PC-9 (cell line): ENCODE measurements around the gene TBPL1.

Experiments used
- EZH2 ChIP-seq: fragments of 200-600 bp; sonication (generic); IDR thresholded peaks from 2 replicates; pipeline ENCODE4 v1.8.0; 2017; ENCODE audit warnings: antibody characterized with exemption, low read depth
- TF ChIP-seq, protein P1 (sequence below): fragments of 200-600 bp; sonication (generic); conservative IDR thresholded peaks from 2 replicates; pipeline ENCODE4 v1.6.1; 2017; ENCODE audit warnings: mixed run types, antibody characterized with exemption, mild to moderate bottlenecking, moderate library complexity

- TF ChIP-seq, protein P1, sequence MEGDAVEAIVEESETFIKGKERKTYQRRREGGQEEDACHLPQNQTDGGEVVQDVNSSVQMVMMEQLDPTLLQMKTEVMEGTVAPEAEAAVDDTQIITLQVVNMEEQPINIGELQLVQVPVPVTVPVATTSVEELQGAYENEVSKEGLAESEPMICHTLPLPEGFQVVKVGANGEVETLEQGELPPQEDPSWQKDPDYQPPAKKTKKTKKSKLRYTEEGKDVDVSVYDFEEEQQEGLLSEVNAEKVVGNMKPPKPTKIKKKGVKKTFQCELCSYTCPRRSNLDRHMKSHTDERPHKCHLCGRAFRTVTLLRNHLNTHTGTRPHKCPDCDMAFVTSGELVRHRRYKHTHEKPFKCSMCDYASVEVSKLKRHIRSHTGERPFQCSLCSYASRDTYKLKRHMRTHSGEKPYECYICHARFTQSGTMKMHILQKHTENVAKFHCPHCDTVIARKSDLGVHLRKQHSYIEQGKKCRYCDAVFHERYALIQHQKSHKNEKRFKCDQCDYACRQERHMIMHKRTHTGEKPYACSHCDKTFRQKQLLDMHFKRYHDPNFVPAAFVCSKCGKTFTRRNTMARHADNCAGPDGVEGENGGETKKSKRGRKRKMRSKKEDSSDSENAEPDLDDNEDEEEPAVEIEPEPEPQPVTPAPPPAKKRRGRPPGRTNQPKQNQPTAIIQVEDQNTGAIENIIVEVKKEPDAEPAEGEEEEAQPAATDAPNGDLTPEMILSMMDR, result no peak
- TF ChIP-seq EZH2, result no peak
These were observed 30.3 kb downstream of the TBPL1 start for GRCh38 chr6:133983099-133983939.
